Measurements from ENCODE around the gene TPSB2.
A peak's percentile ranks its signal among the peaks of the same experiment; 100 is the strongest.

TPSB2 gene

GRCh38 chr16:1277617-1278282 is 47.8 kb upstream of the TPSB2 start:
- ATAC-seq = 0 out of 3 replicates have a peak, but pooled peaks have one; percentile 9
- TF ChIP-seq TOX (CRISPR knock-in tag; IDR thresholded peaks at IDR 0.05; ENCODE audit: borderline replicate concordance) = no peak
- TF ChIP-seq RARB (CRISPR knock-in tag; IDR thresholded peaks at IDR 0.05) = no peak
- no peak for TF ChIP-seq GLIS3 (CRISPR knock-in tag; IDR thresholded peaks at IDR 0.05)
- no peak for TF ChIP-seq ESRRG (CRISPR knock-in tag; IDR thresholded peaks at IDR 0.05)
- TF ChIP-seq, protein P1, sequence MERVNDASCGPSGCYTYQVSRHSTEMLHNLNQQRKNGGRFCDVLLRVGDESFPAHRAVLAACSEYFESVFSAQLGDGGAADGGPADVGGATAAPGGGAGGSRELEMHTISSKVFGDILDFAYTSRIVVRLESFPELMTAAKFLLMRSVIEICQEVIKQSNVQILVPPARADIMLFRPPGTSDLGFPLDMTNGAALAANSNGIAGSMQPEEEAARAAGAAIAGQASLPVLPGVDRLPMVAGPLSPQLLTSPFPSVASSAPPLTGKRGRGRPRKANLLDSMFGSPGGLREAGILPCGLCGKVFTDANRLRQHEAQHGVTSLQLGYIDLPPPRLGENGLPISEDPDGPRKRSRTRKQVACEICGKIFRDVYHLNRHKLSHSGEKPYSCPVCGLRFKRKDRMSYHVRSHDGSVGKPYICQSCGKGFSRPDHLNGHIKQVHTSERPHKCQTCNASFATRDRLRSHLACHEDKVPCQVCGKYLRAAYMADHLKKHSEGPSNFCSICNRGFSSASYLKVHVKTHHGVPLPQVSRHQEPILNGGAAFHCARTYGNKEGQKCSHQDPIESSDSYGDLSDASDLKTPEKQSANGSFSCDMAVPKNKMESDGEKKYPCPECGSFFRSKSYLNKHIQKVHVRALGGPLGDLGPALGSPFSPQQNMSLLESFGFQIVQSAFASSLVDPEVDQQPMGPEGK (CRISPR knock-in tag; IDR thresholded peaks at IDR 0.05; ENCODE audit: borderline replicate concordance) = no peak
- no peak for TF ChIP-seq SNAI2 (CRISPR knock-in tag; IDR thresholded peaks at IDR 0.05)
- TF ChIP-seq ZFP30 (CRISPR knock-in tag; IDR thresholded peaks at IDR 0.05) = no peak
- no peak for TF ChIP-seq ZNF565 (CRISPR knock-in tag; conservative IDR thresholded peaks at IDR 0.05; ENCODE audit: low read depth)
- TF ChIP-seq, protein P2, sequence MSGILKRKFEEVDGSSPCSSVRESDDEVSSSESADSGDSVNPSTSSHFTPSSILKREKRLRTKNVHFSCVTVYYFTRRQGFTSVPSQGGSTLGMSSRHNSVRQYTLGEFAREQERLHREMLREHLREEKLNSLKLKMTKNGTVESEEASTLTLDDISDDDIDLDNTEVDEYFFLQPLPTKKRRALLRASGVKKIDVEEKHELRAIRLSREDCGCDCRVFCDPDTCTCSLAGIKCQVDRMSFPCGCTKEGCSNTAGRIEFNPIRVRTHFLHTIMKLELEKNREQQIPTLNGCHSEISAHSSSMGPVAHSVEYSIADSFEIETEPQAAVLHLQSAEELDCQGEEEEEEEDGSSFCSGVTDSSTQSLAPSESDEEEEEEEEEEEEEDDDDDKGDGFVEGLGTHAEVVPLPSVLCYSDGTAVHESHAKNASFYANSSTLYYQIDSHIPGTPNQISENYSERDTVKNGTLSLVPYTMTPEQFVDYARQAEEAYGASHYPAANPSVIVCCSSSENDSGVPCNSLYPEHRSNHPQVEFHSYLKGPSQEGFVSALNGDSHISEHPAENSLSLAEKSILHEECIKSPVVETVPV (CRISPR knock-in tag; IDR thresholded peaks at IDR 0.05) = no peak
- TF ChIP-seq ZNF8 (CRISPR knock-in tag; IDR thresholded peaks at IDR 0.05) = no peak

DNA sequence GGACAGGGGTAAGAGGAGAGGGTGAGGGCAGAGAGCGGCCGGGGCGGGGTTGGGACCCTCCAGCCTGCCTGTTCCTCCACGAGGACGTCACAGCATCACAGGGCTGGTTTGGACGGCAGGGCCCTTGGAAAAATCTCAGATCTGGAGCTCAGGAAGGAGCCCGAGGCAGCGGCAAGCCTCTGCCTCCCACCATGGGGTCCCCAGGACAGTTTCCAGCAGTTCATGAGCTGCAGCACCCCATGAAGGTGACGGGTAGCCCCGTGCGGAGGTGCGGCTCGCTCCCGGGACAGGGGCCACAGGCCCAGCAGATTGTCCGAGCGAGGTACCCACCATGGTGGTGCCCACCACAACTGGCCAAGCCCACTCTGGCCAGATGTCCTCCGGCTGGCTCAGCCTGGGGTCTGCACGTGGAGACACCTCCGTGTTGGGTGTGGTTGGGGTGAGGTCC is 47.2 kb upstream of the TPSB2 start:
- no peak for ATAC-seq
- TF ChIP-seq PPARA (CRISPR knock-in tag; IDR thresholded peaks at IDR 0.05; ENCODE audit: borderline replicate concordance) = no peak
- TF ChIP-seq ZFP3 (CRISPR knock-in tag; IDR thresholded peaks at IDR 0.05) = no peak
- no peak for TF ChIP-seq TCF4 (CRISPR knock-in tag; IDR thresholded peaks at IDR 0.05; ENCODE audit: borderline replicate concordance)
- TF ChIP-seq, protein P3, sequence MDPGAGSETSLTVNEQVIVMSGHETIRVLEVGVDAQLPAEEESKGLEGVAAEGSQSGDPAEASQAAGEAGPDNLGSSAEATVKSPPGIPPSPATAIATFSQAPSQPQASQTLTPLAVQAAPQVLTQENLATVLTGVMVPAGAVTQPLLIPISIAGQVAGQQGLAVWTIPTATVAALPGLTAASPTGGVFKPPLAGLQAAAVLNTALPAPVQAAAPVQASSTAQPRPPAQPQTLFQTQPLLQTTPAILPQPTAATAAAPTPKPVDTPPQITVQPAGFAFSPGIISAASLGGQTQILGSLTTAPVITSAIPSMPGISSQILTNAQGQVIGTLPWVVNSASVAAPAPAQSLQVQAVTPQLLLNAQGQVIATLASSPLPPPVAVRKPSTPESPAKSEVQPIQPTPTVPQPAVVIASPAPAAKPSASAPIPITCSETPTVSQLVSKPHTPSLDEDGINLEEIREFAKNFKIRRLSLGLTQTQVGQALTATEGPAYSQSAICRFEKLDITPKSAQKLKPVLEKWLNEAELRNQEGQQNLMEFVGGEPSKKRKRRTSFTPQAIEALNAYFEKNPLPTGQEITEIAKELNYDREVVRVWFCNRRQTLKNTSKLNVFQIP (CRISPR knock-in tag; IDR thresholded peaks at IDR 0.05; ENCODE audit: borderline replicate concordance, low read depth) = no peak
- no peak for TF ChIP-seq ZNF565 (CRISPR knock-in tag; conservative IDR thresholded peaks at IDR 0.05; ENCODE audit: low read depth)

- TF ChIP-seq GLIS3 (CRISPR knock-in tag; IDR thresholded peaks at IDR 0.05) (no peak), RARB (CRISPR knock-in tag; IDR thresholded peaks at IDR 0.05) (no peak), PPARA (CRISPR knock-in tag; IDR thresholded peaks at IDR 0.05; ENCODE audit: borderline replicate concordance) (no peak), ARNTL (CRISPR knock-in tag; IDR thresholded peaks at IDR 0.05; ENCODE audit: borderline replicate concordance, low read depth) (no peak), SNAI2 (CRISPR knock-in tag; IDR thresholded peaks at IDR 0.05) (no peak), ZNF70 (CRISPR knock-in tag; IDR thresholded peaks at IDR 0.05) (no peak), ESRRG (CRISPR knock-in tag; IDR thresholded peaks at IDR 0.05) (no peak)
- TF ChIP-seq, protein P4, sequence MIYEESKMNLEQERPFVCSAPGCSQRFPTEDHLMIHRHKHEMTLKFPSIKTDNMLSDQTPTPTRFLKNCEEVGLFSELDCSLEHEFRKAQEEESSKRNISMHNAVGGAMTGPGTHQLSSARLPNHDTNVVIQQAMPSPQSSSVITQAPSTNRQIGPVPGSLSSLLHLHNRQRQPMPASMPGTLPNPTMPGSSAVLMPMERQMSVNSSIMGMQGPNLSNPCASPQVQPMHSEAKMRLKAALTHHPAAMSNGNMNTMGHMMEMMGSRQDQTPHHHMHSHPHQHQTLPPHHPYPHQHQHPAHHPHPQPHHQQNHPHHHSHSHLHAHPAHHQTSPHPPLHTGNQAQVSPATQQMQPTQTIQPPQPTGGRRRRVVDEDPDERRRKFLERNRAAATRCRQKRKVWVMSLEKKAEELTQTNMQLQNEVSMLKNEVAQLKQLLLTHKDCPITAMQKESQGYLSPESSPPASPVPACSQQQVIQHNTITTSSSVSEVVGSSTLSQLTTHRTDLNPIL (CRISPR knock-in tag; IDR thresholded peaks at IDR 0.05; ENCODE audit: low read depth) = no peak
- TF ChIP-seq, protein P3 (CRISPR knock-in tag; IDR thresholded peaks at IDR 0.05; ENCODE audit: borderline replicate concordance, low read depth) = no peak
- TF ChIP-seq, protein P1 (CRISPR knock-in tag; IDR thresholded peaks at IDR 0.05; ENCODE audit: borderline replicate concordance) = no peak
- TF ChIP-seq, protein P2 (CRISPR knock-in tag; IDR thresholded peaks at IDR 0.05) = no peak
- no peak for ATAC-seq
Measured at GRCh38 chr16:1276580-1276878, 46.5 kb upstream of the TPSB2 start.

All from SK-N-SH treated with all-trans-retinoic acid at 6 μM for 48 hours (cell line).